ENCODE measurements around the gene ANAPC15.

ANAPC15 gene

GRCh38 chr11:72132646-72133045 is 20.2 kb upstream of the ANAPC15 start:
- Histone ChIP-seq H3K4me1 (no peaks in the 10 kb centered on the region), H3K36me3 (no peaks in the 10 kb centered on the region), H3K27me3 (peaks cover 0 to 3% of the 10 kb centered on the region in 2 donors), H3K27ac (no peak overlapping the region), H3K4me3 (no peak overlapping the region), H3K9me3 (no peaks in the 10 kb centered on the region)
- DNase-seq: no peak
- TF ChIP-seq, protein P1, sequence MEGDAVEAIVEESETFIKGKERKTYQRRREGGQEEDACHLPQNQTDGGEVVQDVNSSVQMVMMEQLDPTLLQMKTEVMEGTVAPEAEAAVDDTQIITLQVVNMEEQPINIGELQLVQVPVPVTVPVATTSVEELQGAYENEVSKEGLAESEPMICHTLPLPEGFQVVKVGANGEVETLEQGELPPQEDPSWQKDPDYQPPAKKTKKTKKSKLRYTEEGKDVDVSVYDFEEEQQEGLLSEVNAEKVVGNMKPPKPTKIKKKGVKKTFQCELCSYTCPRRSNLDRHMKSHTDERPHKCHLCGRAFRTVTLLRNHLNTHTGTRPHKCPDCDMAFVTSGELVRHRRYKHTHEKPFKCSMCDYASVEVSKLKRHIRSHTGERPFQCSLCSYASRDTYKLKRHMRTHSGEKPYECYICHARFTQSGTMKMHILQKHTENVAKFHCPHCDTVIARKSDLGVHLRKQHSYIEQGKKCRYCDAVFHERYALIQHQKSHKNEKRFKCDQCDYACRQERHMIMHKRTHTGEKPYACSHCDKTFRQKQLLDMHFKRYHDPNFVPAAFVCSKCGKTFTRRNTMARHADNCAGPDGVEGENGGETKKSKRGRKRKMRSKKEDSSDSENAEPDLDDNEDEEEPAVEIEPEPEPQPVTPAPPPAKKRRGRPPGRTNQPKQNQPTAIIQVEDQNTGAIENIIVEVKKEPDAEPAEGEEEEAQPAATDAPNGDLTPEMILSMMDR (IDR thresholded peaks at IDR 0.05): no peak
- intact Hi-C loops (cut with DNase I; ENCODE audit: low total_unique reads): no loop called here

DNA sequence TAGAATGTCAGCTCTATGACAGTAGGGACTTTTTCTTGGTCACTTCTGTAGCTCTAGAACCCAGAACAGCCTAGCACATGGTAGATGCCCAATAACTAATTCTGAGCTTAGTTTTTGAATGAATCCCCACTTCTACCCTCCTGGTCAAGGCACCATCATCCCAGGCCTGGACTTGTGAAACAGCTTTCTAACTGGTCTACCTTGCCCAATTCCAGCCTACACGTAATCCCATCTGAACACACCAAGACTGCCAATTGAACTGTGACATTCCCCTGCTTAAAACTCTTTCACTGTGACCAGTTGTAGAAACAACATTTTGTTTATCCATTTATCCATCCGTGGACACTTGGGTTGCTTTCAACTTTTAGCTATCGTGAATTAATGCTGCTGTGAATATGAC is 16.9 kb upstream of the ANAPC15 start:
- Histone ChIP-seq H3K9me3 (no peaks in the 10 kb centered on the region), H3K27me3 (peaks cover 0 to 3% of the 10 kb centered on the region in 2 donors), H3K27ac (no peak overlapping the region), H3K4me3 (no peak overlapping the region), H3K4me1 (no peaks in the 10 kb centered on the region), H3K36me3 (no peaks in the 10 kb centered on the region)
- TF ChIP-seq, protein P1 (IDR thresholded peaks at IDR 0.05): no peak
- no peak for DNase-seq
- intact Hi-C loops (cut with DNase I; ENCODE audit: low total_unique reads): no loop called here

DNA sequence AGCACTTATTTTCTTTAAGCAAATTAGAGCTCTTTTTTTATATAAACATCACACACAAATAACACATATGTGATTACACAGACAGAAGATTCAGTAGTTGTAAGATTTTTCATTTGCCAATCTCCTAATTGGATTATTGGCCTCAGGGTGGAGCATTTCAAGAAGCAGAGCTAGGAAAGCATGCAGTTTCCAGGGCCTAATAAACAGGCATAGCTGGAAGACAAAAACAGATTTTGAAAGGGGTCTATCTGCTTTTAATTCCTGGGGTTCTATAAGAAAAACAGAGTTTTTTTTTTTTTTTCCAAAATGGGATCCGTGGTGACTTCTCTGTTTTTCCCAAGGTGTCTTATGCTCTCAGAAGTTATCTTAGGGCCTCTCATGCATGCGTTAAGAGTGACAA is 15.4 kb upstream of the ANAPC15 start:
- DNase-seq: no peak
- Histone ChIP-seq H3K27ac (no peak overlapping the region), H3K9me3 (no peaks in the 10 kb centered on the region), H3K4me1 (no peaks in the 10 kb centered on the region), H3K4me3 (no peak overlapping the region), H3K36me3 (no peaks in the 10 kb centered on the region), H3K27me3 (peaks cover 0 to 7% of the 10 kb centered on the region in 2 donors)
- TF ChIP-seq, protein P1 (IDR thresholded peaks at IDR 0.05): no peak
- intact Hi-C loops (cut with DNase I; ENCODE audit: low total_unique reads): no loop called here

GRCh38 chr11:72125956-72126355 is 13.5 kb upstream of the ANAPC15 start:
- intact Hi-C loops (cut with DNase I; ENCODE audit: low total_unique reads): no loop called here
- Histone ChIP-seq H3K9me3 (no peaks in the 10 kb centered on the region), H3K27me3 (peaks cover 0 to 7% of the 10 kb centered on the region in 2 donors), H3K4me1 (no peaks in the 10 kb centered on the region), H3K27ac (no peak overlapping the region), H3K4me3 (no peak overlapping the region), H3K36me3 (no peaks in the 10 kb centered on the region)
- DNase-seq: no peak
- TF ChIP-seq, protein P1 (IDR thresholded peaks at IDR 0.05): no peak

DNA sequence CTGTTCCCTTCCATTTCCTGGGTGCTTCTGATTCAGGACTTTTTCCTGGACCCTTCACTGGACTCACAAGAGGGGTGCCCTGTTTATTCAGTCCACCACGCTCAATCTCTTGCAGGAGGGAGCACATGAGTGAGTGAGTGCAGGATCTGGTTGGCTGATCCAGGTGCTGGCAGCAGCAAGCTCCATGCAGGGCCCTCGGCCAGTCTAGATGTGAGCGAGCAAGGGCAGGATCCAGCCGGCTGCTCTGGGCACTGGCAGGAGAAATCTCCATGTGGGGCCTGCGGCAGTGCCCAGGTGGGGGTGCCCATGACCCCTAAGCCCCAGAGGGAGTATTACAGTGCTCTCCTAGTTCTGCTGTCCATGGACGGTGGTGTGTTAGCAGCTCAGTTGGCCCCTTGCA is 11.6 kb upstream of the ANAPC15 start:
- TF ChIP-seq, protein P1 (IDR thresholded peaks at IDR 0.05): no peak
- no peaks in the 10 kb centered on the region for H3K4me1 ChIP-seq
- H3K27me3 ChIP-seq: peaks cover 0 to 16% of the 10 kb centered on the region in 2 donors
- H3K4me3 ChIP-seq: no peak overlapping the region
- intact Hi-C loops (cut with DNase I; ENCODE audit: low total_unique reads): no loop called here
- no peak for DNase-seq
- no peaks in the 10 kb centered on the region for H3K9me3 ChIP-seq
- H3K27ac ChIP-seq: no peak overlapping the region
- no peaks in the 10 kb centered on the region for H3K36me3 ChIP-seq

DNA sequence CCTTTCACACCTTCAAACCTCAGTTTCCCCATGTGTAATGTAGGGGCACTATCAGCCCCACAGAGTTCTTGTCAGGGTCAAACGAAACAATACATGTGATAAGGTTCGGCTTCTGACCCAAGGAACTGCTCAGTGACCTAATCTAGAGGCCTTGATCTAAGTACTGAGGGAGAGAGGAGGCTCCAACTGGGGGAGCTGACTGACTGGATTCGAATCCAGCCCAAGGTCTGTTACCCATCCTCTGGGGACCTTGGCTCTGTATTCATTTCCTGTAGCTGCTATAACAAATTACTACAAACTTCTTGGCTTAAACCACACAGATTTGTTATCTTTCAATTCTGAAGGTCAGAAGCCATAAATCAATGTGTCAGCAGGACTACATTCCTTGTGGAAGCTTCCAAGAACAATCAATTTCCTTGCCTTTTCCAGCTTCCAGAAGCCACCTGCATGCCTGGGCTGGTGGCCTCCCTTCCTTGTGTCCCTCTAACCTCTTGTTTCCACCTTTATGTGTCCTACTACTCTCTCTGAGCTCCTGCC is 10.7 kb upstream of the ANAPC15 start:
- Histone ChIP-seq H3K4me1 (no peaks in the 10 kb centered on the region), H3K27me3 (peaks cover 0 to 21% of the 10 kb centered on the region in 2 donors), H3K27ac (no peak overlapping the region), H3K9me3 (no peaks in the 10 kb centered on the region), H3K4me3 (no peak overlapping the region), H3K36me3 (no peaks in the 10 kb centered on the region)
- no peak for DNase-seq
- TF ChIP-seq, protein P1 (IDR thresholded peaks at IDR 0.05): no peak
- intact Hi-C loops (cut with DNase I; ENCODE audit: low total_unique reads): no loop called here

Data from tibial artery (tissue), 4 donors.